CD4-positive, alpha-beta T cell treated with Interleukin-4 for 4 hours (primary cell): ENCODE data around the gene CDADC1.
"Not testable (repeated sequence)": the region's sequence is repeated elsewhere in the genome, so short reads cannot be mapped to it uniquely, and the experiment has no call there.

Experiments
- DNase-seq: peaks from one replicate; pipeline ENCODE4 v3.0.0-alpha.2; 2020

The CDADC1 gene

GRCh38 chr13:49319951-49320350 lies 72.2 kb downstream of the CDADC1 start:
- DNase-seq: no peak

GRCh38 chr13:49320975-49321374 lies 73.2 kb downstream of the CDADC1 start:
- DNase-seq: no peak

GRCh38 chr13:49322702-49323101 lies 75.0 kb downstream of the CDADC1 start:
- no peak for DNase-seq

- no peak for DNase-seq
These were observed 75.6 kb downstream of the CDADC1 start for GRCh38 chr13:49323344-49323743.

- DNase-seq: no peak
These were observed 78.6 kb downstream of the CDADC1 start for GRCh38 chr13:49326222-49326917.

- DNase-seq: not testable (repeated sequence)
These were observed 79.4 kb downstream of the CDADC1 start for GRCh38 chr13:49327145-49327544.

- no peak for DNase-seq
These were observed 82.3 kb downstream of the CDADC1 start for GRCh38 chr13:49329831-49330545.

- no peak for DNase-seq
These were observed 82.8 kb downstream of the CDADC1 start for GRCh38 chr13:49330546-49330864.

- no peak for DNase-seq
These were observed 88.9 kb downstream of the CDADC1 start for GRCh38 chr13:49336655-49337054.

GRCh38 chr13:49340161-49340560 lies 92.4 kb downstream of the CDADC1 start:
- DNase-seq: no peak

- DNase-seq: no peak
These were observed 93.8 kb downstream of the CDADC1 start for GRCh38 chr13:49341517-49341916.

GRCh38 chr13:49341941-49342340 lies 94.2 kb downstream of the CDADC1 start:
- no peak for DNase-seq

- DNase-seq: no peak
These were observed 94.7 kb downstream of the CDADC1 start for GRCh38 chr13:49342454-49342853.
